Spinal cord (tissue), 10 donors: ENCODE measurements around the gene VSX2. TPM values are rescaled to one million over a fixed set of nuclear protein-coding genes. Genes with fewer than 3 reads are reported as not detected.

Source experiments
- DNase-seq, 6 donors: peaks; one replicate each; pipeline versions ENCODE4 v3.0.0 to v3.0.0-alpha.2; 2013 to 2015; ENCODE audit warnings: low spot score in 6 of 6, low read depth in 4 of 6
- H3K27ac ChIP-seq: one replicate; pipeline ENCODE4 v1.5.1; 2013; ENCODE audit warnings: low read depth, low read length, control low read depth
- H3K27me3 ChIP-seq: one replicate; pipeline ENCODE4 v1.6.1; 2013; ENCODE audit warnings: low read length; ENCODE audit not compliant: control insufficient read depth, insufficient read depth
- H3K36me3 ChIP-seq: one replicate; pipeline ENCODE4 v1.6.1; 2013; ENCODE audit warnings: low read length; ENCODE audit not compliant: control insufficient read depth, insufficient read depth
- H3K4me1 ChIP-seq: one replicate; pipeline ENCODE4 v1.6.1; 2013; ENCODE audit warnings: low read length; ENCODE audit not compliant: control insufficient read depth, insufficient read depth
- H3K4me3 ChIP-seq: one replicate; pipeline ENCODE4 v1.5.1; 2013; ENCODE audit warnings: low read depth, low read length, control low read depth
- H3K9me3 ChIP-seq: one replicate; pipeline ENCODE4 v1.6.1; 2013; ENCODE audit warnings: low read length; ENCODE audit not compliant: control insufficient read depth, insufficient read depth
- WGBS: methylation state at CpG from one replicate; pipeline ENCODE4 v1.1.5; 2013; ENCODE audit warnings: missing lambda C conversion rate; ENCODE audit not compliant: insufficient coverage; 5-methylcytosine and 5-hydroxymethylcytosine counted together
- polyA plus RNA-seq, 2 donors: library from polyadenylated mRNA; unstranded; fragments of 120-200 nt; gene quantifications; one replicate each; pipeline ENCODE4 v1.2.1, GENCODE V29; 2013; ENCODE audit not compliant: insufficient read length in 2 of 2
- total RNA-seq, 2 donors: library from RNA; depleted of rRNA in 1 of 2; stranded (reverse); fragments of 120-200 nt in 1 of 2; fragments of >200 nt in 1 of 2; gene quantifications; one replicate each; pipeline versions ENCODE4 v1.2.3 to v1.2.4, GENCODE V29; 2013 to 2014
- donor health status: healthy.

Gene VSX2
- total and polyA plus RNA-seq, 4 donors: 0.17 to 2.6 (median 0.88) TPM

DNA sequence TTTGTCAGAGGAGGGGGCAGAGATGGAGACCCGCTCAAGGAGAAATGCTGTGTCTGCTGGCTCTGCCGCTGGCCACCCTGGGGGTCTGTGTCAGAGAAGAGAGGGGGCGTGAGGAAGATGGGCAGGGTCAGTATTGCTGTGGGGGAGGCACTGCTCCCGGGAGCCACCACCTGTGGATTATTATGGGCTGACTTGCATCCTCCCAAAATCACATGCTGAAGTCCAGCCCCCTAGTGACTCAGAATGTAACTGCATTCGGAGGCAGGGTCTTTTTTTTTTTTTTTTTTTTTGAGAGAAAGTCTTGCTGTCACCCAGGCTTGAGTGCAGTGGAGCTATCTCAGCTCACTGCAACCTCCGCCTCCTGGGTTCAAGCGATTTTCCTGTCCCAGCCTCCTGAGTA lies 51.2 kb downstream of the VSX2 start:
- Histone ChIP-seq H3K9me3 (no peaks in the 10 kb centered on the region), H3K4me3 (no peak overlapping the region), H3K4me1 (peaks cover 5% of the 10 kb centered on the region), H3K36me3 (peaks cover 84% of the 10 kb centered on the region), H3K27ac (no peak overlapping the region), H3K27me3 (no peaks in the 10 kb centered on the region)
- 73% methylated on average over 4 of the region's 7 CpGs for WGBS
- DNase-seq: peak in 1 of 6 donors; percentile 31

DNA sequence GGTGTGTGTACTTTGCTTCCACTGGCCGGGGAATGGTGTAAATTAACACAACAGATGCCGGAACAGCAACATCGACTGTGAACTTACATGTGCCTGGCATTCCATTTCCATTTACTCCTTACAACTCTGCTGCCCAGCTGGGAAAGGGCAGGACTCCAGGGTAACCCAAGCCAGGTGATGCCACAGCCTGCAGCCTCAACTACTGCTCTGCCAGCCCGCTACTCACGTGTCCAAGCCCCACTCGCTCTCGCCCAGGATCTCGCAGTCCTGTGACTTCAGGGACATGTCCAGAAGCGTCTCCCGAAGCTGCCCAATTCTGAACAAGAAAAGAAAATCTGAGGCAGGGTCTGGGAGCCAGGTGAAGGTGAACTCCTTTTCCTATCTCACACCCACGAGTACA lies 52.8 kb downstream of the VSX2 start:
- H3K27ac ChIP-seq: no peak overlapping the region
- no peaks in the 10 kb centered on the region for H3K27me3 ChIP-seq
- DNase-seq: no peak
- H3K4me3 ChIP-seq: no peak overlapping the region
- 91% methylated on average over 11 of the region's 11 CpGs for WGBS
- no peaks in the 10 kb centered on the region for H3K9me3 ChIP-seq
- H3K36me3 ChIP-seq: peaks cover 86% of the 10 kb centered on the region
- peaks cover 5% of the 10 kb centered on the region for H3K4me1 ChIP-seq

- H3K4me1 ChIP-seq: peaks cover 5% of the 10 kb centered on the region
- no peak for DNase-seq
- WGBS: no CpG with 5 or more reads among the region's 2 CpGs
- H3K27ac ChIP-seq: no peak overlapping the region
- no peaks in the 10 kb centered on the region for H3K27me3 ChIP-seq
- H3K4me3 ChIP-seq: no peak overlapping the region
- peaks cover 84% of the 10 kb centered on the region for H3K36me3 ChIP-seq
- no peaks in the 10 kb centered on the region for H3K9me3 ChIP-seq
These were observed 54.4 kb downstream of the VSX2 start for GRCh38 chr14:74293606-74294005.

GRCh38 chr14:74296037-74296467 lies 56.8 kb downstream of the VSX2 start:
- Histone ChIP-seq H3K9me3 (no peaks in the 10 kb centered on the region), H3K36me3 (peaks cover 70% of the 10 kb centered on the region), H3K27ac (no peak overlapping the region), H3K27me3 (no peaks in the 10 kb centered on the region), H3K4me3 (no peak overlapping the region), H3K4me1 (peaks cover 4% of the 10 kb centered on the region)
- no peak for DNase-seq
- 97% methylated on average over 8 of the region's 9 CpGs for WGBS

- H3K4me3 ChIP-seq: no peak overlapping the region
- no peak overlapping the region for H3K27ac ChIP-seq
- H3K36me3 ChIP-seq: peaks cover 55% of the 10 kb centered on the region
- no peak for DNase-seq
- H3K9me3 ChIP-seq: no peaks in the 10 kb centered on the region
- 89% methylated on average over 5 of the region's 10 CpGs for WGBS
- peaks cover 12% of the 10 kb centered on the region for H3K4me1 ChIP-seq
- H3K27me3 ChIP-seq: no peaks in the 10 kb centered on the region
These were observed 58.7 kb downstream of the VSX2 start for GRCh38 chr14:74297986-74298385.

- WGBS: 90% methylated on average over 10 of the region's 10 CpGs
- no peak overlapping the region for H3K4me3 ChIP-seq
- H3K27me3 ChIP-seq: no peaks in the 10 kb centered on the region
- no peaks in the 10 kb centered on the region for H3K9me3 ChIP-seq
- DNase-seq: no peak
- peaks cover 52% of the 10 kb centered on the region for H3K36me3 ChIP-seq
- H3K4me1 ChIP-seq: peaks cover 16% of the 10 kb centered on the region
- no peak overlapping the region for H3K27ac ChIP-seq
These were observed 59.9 kb downstream of the VSX2 start for GRCh38 chr14:74299061-74299545.

GRCh38 chr14:74301594-74302151 lies 62.4 kb downstream of the VSX2 start:
- H3K4me3 ChIP-seq: peak overlapping the region; percentile 97
- peak overlapping the region; percentile 93 for H3K27ac ChIP-seq
- no peak for DNase-seq
- no peaks in the 10 kb centered on the region for H3K27me3 ChIP-seq
- WGBS: 33% methylated on average over 8 of the region's 22 CpGs
- peaks cover 29% of the 10 kb centered on the region for H3K36me3 ChIP-seq
- peaks cover 16% of the 10 kb centered on the region for H3K4me1 ChIP-seq
- H3K9me3 ChIP-seq: no peaks in the 10 kb centered on the region

DNA sequence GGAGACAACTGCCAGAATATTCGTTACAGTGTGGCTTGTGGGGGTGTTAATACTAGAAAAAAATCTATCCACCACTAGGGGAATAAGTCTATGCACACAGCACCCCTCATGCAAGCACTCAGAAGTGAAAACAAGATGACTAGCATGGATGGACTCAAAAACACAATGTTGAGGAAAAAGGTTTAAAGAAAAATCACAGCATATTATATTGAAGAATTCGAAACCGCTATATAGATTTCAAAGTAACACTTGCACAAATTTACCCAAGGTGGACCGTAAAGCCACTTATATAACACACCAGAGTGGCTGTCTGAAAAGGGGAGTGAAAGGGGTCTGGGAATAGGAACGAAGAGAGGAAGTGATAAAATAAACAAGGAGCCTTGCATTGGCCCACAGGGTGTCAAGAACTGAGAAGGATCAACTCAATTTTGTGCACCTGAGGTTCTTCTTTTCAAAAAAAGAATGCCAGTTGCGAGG lies 62.9 kb downstream of the VSX2 start:
- 0% methylated on average over 2 of the region's 6 CpGs for WGBS
- peak; percentile 7 to 78 (median 24) for DNase-seq
- Histone ChIP-seq H3K27ac (peak overlapping the region; percentile 93), H3K27me3 (no peaks in the 10 kb centered on the region), H3K9me3 (no peaks in the 10 kb centered on the region), H3K4me1 (peaks cover 16% of the 10 kb centered on the region), H3K4me3 (peak overlapping the region; percentile 97), H3K36me3 (peaks cover 26% of the 10 kb centered on the region)

GRCh38 chr14:74302634-74303569 lies 63.7 kb downstream of the VSX2 start, which contains the start of gene ABCD4:
Gene ABCD4, minus strand, starts transcription at chr14:74302934. Its CDS starts 22 bp downstream, at chr14:74302912.
- peaks cover 16% of the 10 kb centered on the region for H3K4me1 ChIP-seq
- H3K9me3 ChIP-seq: no peaks in the 10 kb centered on the region
- peaks cover 20% of the 10 kb centered on the region for H3K36me3 ChIP-seq
- no peaks in the 10 kb centered on the region for H3K27me3 ChIP-seq
- peak; percentile 70 to 98 (median 83) for DNase-seq
- H3K4me3 ChIP-seq: peak within 1 kb of the TSS; percentile 97
- peak within 1 kb of the TSS; percentile 93 for H3K27ac ChIP-seq
- 8% methylated on average over 50 of the region's 61 CpGs for WGBS
